Iris pigment epithelial cell (primary cell): ENCODE data around the gene KIF25.

Experiments used
- DNase-seq: peaks from one replicate; pipeline ENCODE4 v3.0.0-alpha.2; 2011; ENCODE audit warnings: low read depth

Gene KIF25

GRCh38 chr6:168090064-168090690 lies 92.7 kb downstream of the KIF25 start:
- no peak for DNase-seq

- DNase-seq = no peak
These were observed 93.2 kb downstream of the KIF25 start for GRCh38 chr6:168090706-168091105.

GRCh38 chr6:168091381-168092264 lies 94.2 kb downstream of the KIF25 start:
- DNase-seq = no peak

- DNase-seq = no peak
These were observed 95.1 kb downstream of the KIF25 start for GRCh38 chr6:168092541-168092940.

GRCh38 chr6:168093071-168093505 lies 95.6 kb downstream of the KIF25 start:
- no peak for DNase-seq

GRCh38 chr6:168093634-168094033 lies 96.2 kb downstream of the KIF25 start:
- no peak for DNase-seq
